Parathyroid adenoma (tissue), 2 donors: ENCODE results near the gene ANO9.

Source experiments
- H2AFZ ChIP-seq: fragments of 300-600 bp; sonication (generic); one replicate; pipeline ENCODE4 v1.7.0; 2017; ENCODE audit warnings: antibody characterized with exemption, mild to moderate bottlenecking
- H3K27ac ChIP-seq: fragments of 300-600 bp; sonication (generic); one replicate; pipeline ENCODE4 v1.7.0; 2017
- H3K27me3 ChIP-seq: fragments of 300-600 bp; sonication (generic); one replicate; pipeline ENCODE4 v1.7.0; 2017; ENCODE audit warnings: low read length; ENCODE audit not compliant: control insufficient read depth, insufficient read depth
- H3K36me3 ChIP-seq: fragments of 300-600 bp; sonication (generic); one replicate; pipeline ENCODE4 v1.7.0; 2017; ENCODE audit warnings: low read length; ENCODE audit not compliant: control insufficient read depth, insufficient read depth
- H3K4me1 ChIP-seq: fragments of 300-600 bp; sonication (generic); one replicate; pipeline ENCODE4 v1.7.0; 2017; ENCODE audit warnings: control low read depth
- H3K4me2 ChIP-seq: fragments of 300-600 bp; sonication (generic); one replicate; pipeline ENCODE4 v1.7.0; 2017; ENCODE audit warnings: low read length
- H3K4me3 ChIP-seq: fragments of 300-600 bp; sonication (generic); one replicate; pipeline ENCODE4 v1.7.0; 2017; ENCODE audit warnings: low read depth, low read length
- H3K79me2 ChIP-seq: fragments of 300-600 bp; sonication (generic); one replicate; pipeline ENCODE4 v1.7.0; 2017; ENCODE audit warnings: control low read depth
- H3K9ac ChIP-seq: fragments of 300-600 bp; sonication (generic); one replicate; pipeline ENCODE4 v1.7.0; 2017; ENCODE audit warnings: mild to moderate bottlenecking
- H3K9me3 ChIP-seq: fragments of 300-600 bp; sonication (generic); one replicate; pipeline ENCODE4 v1.7.0; 2017; ENCODE audit warnings: low read length; ENCODE audit not compliant: control insufficient read depth
- TF ChIP-seq, protein P1 (sequence below): fragments of 300-600 bp; sonication (generic); IDR thresholded peaks from one replicate; pipeline ENCODE4 v1.7.0; 2017; ENCODE audit warnings: antibody characterized with exemption, mild to moderate bottlenecking
- donor health status: primary hyperparathyroidism.

ANO9 gene

DNA sequence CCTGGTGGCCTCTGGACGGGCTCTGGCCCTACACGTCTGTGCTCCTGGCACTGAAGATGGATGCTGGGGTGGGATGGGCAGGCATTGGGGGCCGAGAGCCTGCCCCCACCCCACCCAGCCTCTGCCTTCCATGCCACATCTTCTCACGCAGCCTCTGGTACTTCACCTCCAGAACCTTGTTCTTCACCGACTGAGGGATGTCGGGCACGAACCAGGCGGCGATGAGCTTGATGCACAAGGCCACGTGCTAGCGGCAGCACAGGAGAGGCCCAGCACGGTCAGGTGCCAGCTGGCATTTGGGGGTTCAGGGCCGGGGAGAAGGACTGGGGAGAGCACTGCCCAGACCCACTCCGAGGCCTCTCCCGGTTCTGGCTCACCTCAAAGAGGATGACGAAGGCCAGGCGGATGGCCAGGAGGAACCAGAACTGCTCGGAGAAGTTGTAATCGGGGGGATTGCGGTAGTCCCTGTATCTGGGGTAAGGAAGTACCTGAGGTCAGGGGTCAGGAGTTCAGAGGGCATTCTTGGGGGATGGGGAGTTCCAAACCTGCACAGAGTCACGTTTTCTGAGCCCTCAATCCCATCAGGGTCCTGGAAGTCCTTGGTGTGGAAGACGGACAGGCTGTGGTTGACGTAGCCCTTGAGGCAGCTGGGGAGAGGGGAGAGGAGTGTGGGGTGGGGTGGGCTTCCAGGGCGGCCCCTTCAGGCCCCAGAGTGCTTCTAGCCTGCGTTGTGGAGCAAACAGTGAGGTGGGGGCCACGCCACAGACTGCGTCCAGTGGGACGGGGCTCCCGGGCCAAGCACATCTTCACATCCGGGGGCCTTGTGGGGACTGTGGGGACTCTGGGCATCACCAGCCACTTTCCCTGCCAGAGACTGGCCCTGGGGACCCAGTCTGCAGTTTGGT lies 23.2 kb downstream of the ANO9 start:
- H3K27me3 ChIP-seq: no peaks in the 10 kb centered on the region
- no peak overlapping the region for H3K9ac ChIP-seq
- H3K4me3 ChIP-seq: no peak overlapping the region
- H3K79me2 ChIP-seq: no peaks in the 10 kb centered on the region
- no peaks in the 10 kb centered on the region for H3K36me3 ChIP-seq
- TF ChIP-seq, protein P1, sequence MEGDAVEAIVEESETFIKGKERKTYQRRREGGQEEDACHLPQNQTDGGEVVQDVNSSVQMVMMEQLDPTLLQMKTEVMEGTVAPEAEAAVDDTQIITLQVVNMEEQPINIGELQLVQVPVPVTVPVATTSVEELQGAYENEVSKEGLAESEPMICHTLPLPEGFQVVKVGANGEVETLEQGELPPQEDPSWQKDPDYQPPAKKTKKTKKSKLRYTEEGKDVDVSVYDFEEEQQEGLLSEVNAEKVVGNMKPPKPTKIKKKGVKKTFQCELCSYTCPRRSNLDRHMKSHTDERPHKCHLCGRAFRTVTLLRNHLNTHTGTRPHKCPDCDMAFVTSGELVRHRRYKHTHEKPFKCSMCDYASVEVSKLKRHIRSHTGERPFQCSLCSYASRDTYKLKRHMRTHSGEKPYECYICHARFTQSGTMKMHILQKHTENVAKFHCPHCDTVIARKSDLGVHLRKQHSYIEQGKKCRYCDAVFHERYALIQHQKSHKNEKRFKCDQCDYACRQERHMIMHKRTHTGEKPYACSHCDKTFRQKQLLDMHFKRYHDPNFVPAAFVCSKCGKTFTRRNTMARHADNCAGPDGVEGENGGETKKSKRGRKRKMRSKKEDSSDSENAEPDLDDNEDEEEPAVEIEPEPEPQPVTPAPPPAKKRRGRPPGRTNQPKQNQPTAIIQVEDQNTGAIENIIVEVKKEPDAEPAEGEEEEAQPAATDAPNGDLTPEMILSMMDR: no peak
- no peak overlapping the region for H3K27ac ChIP-seq
- H3K4me2 ChIP-seq: no peak overlapping the region
- no peaks in the 10 kb centered on the region for H3K4me1 ChIP-seq
- H2AFZ ChIP-seq: no peak overlapping the region
- H3K9me3 ChIP-seq: no peaks in the 10 kb centered on the region

DNA sequence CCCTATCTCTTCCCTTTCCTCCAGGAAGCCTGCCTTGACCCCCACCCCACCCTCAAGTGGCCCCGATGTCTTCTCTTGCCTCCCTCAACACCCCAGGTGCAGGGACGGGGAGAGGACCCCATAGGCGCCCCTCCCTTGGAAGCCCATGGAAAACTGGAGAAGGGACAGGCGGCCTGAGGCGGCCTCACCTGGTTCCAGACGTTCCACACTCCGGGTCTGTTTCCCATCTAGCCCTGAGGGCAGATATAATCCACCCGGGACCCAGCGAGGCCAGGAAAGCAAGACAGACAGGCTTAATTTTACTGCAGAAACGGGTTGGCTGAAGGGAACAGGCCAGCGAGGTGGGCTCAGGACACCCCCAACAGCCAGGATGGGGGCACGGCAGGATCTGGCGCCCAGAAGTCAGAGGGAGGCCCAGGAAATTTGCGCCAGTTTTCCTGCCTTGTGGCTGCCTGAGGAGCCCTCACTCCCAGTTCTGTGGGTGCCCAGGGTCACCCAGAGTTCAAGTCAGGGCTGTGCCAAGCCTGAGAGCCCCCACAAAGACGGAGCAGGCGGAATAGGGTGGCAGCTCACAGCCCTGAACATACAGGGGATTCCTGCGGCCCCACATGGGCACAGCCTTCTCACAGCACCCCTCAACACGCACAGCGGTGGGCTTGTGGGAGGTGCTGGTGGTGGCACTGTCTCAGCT lies 24.0 kb downstream of the ANO9 start:
- H3K9me3 ChIP-seq: no peaks in the 10 kb centered on the region
- H3K4me1 ChIP-seq: no peaks in the 10 kb centered on the region
- peak overlapping the region; percentile 40 for H3K4me3 ChIP-seq
- TF ChIP-seq, protein P1: no peak
- no peak overlapping the region for H3K9ac ChIP-seq
- H2AFZ ChIP-seq: peak overlapping the region; percentile 74
- H3K36me3 ChIP-seq: no peaks in the 10 kb centered on the region
- peak overlapping the region; percentile 73 for H3K4me2 ChIP-seq
- H3K79me2 ChIP-seq: no peaks in the 10 kb centered on the region
- no peak overlapping the region for H3K27ac ChIP-seq
- H3K27me3 ChIP-seq: no peaks in the 10 kb centered on the region

DNA sequence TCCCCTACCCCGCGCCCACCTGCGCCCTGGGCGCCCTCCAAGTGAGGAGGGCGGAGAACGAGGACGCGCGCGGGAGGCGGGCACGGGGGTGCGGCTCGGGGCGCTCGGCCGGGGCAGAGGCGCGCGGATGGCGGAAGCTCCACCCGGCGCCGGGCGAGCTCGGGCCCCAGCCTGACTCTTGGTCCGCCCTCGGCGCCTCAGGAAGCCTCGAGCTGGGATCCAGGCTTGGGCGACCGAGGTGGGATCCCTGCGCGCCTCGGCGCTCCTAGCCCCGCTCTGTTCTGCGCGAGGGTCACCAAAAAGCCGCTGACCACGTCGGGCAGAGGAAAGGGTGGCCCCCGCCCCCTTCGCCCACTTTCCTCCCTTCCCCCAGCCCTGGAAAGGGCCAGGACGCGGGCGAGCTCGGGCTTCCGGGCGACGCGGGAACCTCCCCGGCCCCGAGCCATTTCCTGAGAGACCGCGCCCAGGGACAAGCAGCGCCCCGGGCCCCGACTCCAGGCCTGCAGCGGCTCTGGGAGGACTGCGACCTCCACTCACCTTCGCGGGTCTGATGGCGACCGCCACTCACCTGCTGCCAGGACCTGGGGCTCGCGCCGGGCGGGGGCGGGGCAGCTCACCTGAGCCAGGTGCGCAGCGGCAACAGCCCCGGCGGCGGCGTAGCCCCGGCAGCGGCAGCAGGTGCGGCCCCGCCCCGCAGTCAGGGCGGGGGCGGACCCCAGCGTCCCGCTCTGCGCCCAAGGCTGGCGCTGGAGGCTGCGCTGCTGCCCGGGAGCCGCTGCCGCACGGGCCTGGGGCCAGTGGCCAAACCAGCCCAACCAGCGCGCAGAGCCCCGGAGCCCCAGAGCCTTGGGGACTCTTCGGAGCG lies 24.8 kb downstream of the ANO9 start:
- no peaks in the 10 kb centered on the region for H3K4me1 ChIP-seq
- no peaks in the 10 kb centered on the region for H3K79me2 ChIP-seq
- H3K4me3 ChIP-seq: peak overlapping the region; percentile 51
- peak overlapping the region; percentile 53 for H3K9ac ChIP-seq
- H2AFZ ChIP-seq: peak overlapping the region; percentile 74
- H3K36me3 ChIP-seq: no peaks in the 10 kb centered on the region
- H3K4me2 ChIP-seq: peak overlapping the region; percentile 73
- H3K27me3 ChIP-seq: no peaks in the 10 kb centered on the region
- peak overlapping the region; percentile 54 for H3K27ac ChIP-seq
- no peaks in the 10 kb centered on the region for H3K9me3 ChIP-seq
- TF ChIP-seq, protein P1: no peak

DNA sequence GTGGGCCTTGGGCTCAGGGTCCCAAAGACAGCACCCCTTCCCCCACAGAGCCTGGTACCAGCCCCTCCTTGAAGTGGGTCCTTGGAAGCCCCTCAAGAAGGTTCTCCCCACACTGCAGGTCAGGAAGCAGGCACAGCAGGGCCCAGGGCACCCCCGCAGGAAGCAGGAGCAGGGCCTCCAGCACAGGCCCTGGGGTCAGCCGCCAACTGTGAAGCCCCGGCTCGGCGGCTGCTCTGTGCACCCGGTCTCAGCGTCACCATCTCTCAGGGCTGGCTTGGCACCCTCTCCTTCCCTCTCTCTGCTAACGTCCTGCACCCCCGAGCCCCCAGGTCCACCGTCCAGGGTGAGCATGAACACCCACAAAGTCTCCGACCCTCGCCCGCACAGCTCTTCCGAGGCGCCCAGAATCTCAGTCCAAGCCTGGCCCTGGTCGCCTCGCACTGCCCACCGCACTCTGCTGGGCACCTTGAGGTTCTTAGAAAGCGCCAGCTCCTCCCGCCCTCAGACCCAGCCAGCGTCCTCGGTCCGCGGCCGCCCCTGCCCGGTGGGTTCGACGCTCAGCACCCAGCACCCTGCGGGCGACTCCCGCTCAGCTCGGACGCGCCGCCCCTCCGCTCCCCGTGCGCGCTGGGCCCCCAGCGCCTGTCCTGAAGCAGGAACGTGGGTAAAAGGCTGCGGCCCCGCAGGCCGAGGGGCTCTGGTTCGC lies 25.6 kb downstream of the ANO9 start:
- TF ChIP-seq, protein P1: no peak
- peak overlapping the region; percentile 73 for H2AFZ ChIP-seq
- peak overlapping the region; percentile 51 for H3K4me3 ChIP-seq
- peak overlapping the region; percentile 54 for H3K27ac ChIP-seq
- H3K36me3 ChIP-seq: no peaks in the 10 kb centered on the region
- no peak overlapping the region for H3K9ac ChIP-seq
- H3K27me3 ChIP-seq: no peaks in the 10 kb centered on the region
- no peaks in the 10 kb centered on the region for H3K9me3 ChIP-seq
- H3K4me1 ChIP-seq: no peaks in the 10 kb centered on the region
- peak overlapping the region; percentile 73 for H3K4me2 ChIP-seq
- no peaks in the 10 kb centered on the region for H3K79me2 ChIP-seq
